Panc1 (cell line): ENCODE results near the gene PLEKHO1. TPM values are rescaled to one million over a fixed set of nuclear protein-coding genes. Genes with fewer than 3 reads are reported as not detected.

Experiments used
- ATAC-seq: fragments of 200-7000 bp; cut with Tn5 transposase; 2 replicates; pipeline ENCODE4 v1.9.1; 2020; ENCODE audit warnings: mild to moderate bottlenecking, moderate library complexity
- BruUV-seq: library from RNA; stranded (reverse); fragments of 400-500 nt; replicated peaks from 2 replicates; lab custom pipeline; 2021; lab: Mats Ljungman, UMichigan
- CTCF ChIA-PET: fragments of 300-600 bp; sonication (Branson Sonifier 250); formaldehyde crosslinking; loops from one replicate; lab custom pipeline; 2022; ENCODE audit warnings: antibody characterized with exemption; lab: Charles Lee
- POLR2A ChIA-PET: fragments of 300-600 bp; sonication (Branson Sonifier 250); formaldehyde crosslinking; loops from one replicate; lab custom pipeline; 2022; ENCODE audit warnings: antibody characterized with exemption; lab: Charles Lee
- DNase-seq: peaks from one replicate; pipeline ENCODE4 v3.0.0-alpha.2; 2010; ENCODE audit warnings: low read depth, low spot score
- H3K27ac ChIP-seq: 2 replicates; pipeline ENCODE4 v1.5.1; 2011; ENCODE audit warnings: mild to moderate bottlenecking, low read length, inconsistent platforms
- H3K27me3 ChIP-seq: fragments of 200-500 bp; sonication (Bioruptor generic); 2 replicates; pipeline ENCODE4 v1.6.0; 2014; ENCODE audit warnings: low read length, inconsistent platforms; ENCODE audit not compliant: control insufficient read depth, insufficient read depth
- H3K36me3 ChIP-seq: fragments of 200-500 bp; sonication (Bioruptor generic); 2 replicates; pipeline ENCODE4 v1.5.1; 2014; ENCODE audit warnings: inconsistent platforms, mild to moderate bottlenecking, low read length, moderate library complexity; ENCODE audit not compliant: control insufficient read depth, insufficient read depth
- H3K4me1 ChIP-seq: 2 replicates; pipeline ENCODE4 v1.5.1; 2011; ENCODE audit warnings: inconsistent platforms, mild to moderate bottlenecking, low read length, moderate library complexity; ENCODE audit not compliant: control insufficient read depth, insufficient read depth
- H3K4me3 ChIP-seq, 2 experiments: 2 replicates each; pipeline ENCODE4 v1.5.1; 2011 to 2012; ENCODE audit warnings: low read depth in 2 of 2, low read length in 2 of 2, mild to moderate bottlenecking in 2 of 2, inconsistent platforms in 1 of 2, moderate library complexity in 1 of 2
- H3K9me3 ChIP-seq: fragments of 200-500 bp; sonication (Bioruptor generic); 2 replicates; pipeline ENCODE4 v1.5.1; 2014; ENCODE audit warnings: low read depth, mild to moderate bottlenecking, inconsistent platforms, low read length, moderate library complexity; ENCODE audit not compliant: control insufficient read depth, insufficient read depth
- POLR2AphosphoS5 ChIP-seq: IDR thresholded peaks from 2 replicates; pipeline ENCODE4 v1.6.1; 2012; ENCODE audit warnings: mild to moderate bottlenecking, low read depth, low read length, moderate library complexity
- SIN3A ChIP-seq: IDR thresholded peaks from 2 replicates; pipeline ENCODE4 v1.6.1; 2012; ENCODE audit warnings: low read depth, mild to moderate bottlenecking, low read length, moderate library complexity, borderline replicate concordance; ENCODE audit not compliant: insufficient read depth
- TCF7L2 ChIP-seq: IDR thresholded peaks from 2 replicates; pipeline ENCODE4 v1.6.1; 2011; ENCODE audit warnings: mild to moderate bottlenecking, low read depth, low read length, inconsistent platforms
- in situ Hi-C: cut with HindIII; loops from 2 replicates; pipeline ENCODE4 v1.10.0; 2016; ENCODE audit warnings: low sequenced_read_pairs, low pct_unique_long_range_greater_than_20kb
- intact Hi-C: fragments of 100-400 bp; cut with micrococcal nuclease; formaldehyde crosslinking; loops from one replicate; pipeline ENCODE4 v1.10.0; 2022; ENCODE audit not compliant: unreplicated experiment
- total RNA-seq: library from RNA; stranded (reverse); gene quantifications from one replicate; pipeline ENCODE4 v1.2.1, GENCODE V29; 2021; ENCODE audit not compliant: unreplicated experiment
- TF ChIP-seq, protein P1 (sequence below): fragments of 450-650 bp; IDR thresholded peaks from 2 replicates; pipeline ENCODE4 v1.5.1; 2017; ENCODE audit warnings: mild to moderate bottlenecking
- TF ChIP-seq, protein P2 (sequence below), 2 experiments: IDR thresholded peaks; 2 replicates each; pipeline ENCODE4 v1.6.1; 2011 to 2012; ENCODE audit warnings: low read depth in 2 of 2, control low read depth in 1 of 2, low read length in 1 of 2, mild to moderate bottlenecking in 1 of 2, moderate library complexity in 1 of 2; ENCODE audit not compliant: insufficient read depth in 1 of 2

PLEKHO1 gene
- total RNA-seq, 1 experiment from 2014 or later = 9.1 TPM

DNA sequence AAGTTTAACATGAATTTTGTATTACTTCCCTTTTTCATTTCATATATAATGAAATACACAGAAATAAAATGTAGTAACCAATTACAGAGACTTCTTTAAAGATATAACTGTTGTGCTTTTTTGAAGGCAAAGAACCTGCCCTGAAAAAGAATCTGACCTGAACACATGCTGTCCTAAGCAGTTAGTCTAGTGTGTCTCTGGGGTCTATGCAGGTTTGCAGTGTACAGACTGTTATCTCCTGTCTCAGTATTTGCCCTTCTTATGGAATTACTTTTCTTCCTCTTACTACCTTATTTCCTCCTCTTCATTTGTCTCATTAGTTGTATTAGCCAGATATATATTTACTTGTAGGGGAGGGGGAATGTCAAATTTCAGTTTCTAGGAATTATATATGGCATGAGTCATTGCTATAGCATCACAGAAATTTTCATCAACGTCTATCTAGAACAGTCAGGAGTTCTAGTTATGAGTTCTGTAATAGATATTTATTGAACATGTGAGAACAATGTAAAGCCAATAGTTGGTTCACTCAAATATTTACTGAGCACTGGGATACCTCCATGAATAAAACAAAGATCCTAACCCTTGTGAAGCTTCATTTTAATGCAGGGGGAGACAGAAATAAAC, 28.4 kb upstream of the PLEKHO1 start:
- Histone ChIP-seq H3K4me1 (no peaks in the 10 kb centered on the region), H3K27ac (no peak overlapping the region), H3K4me3 (no peak overlapping the region), H3K9me3 (no peaks in the 10 kb centered on the region), H3K27me3 (no peaks in the 10 kb centered on the region), H3K36me3 (no peaks in the 10 kb centered on the region)
- in situ Hi-C loops = no loop called here
- no peak for ATAC-seq
- no TSS peak for BruUV-seq
- intact Hi-C loops = no loop called here
- POLR2A ChIA-PET = no interaction called here
- no peak for DNase-seq
- CTCF ChIA-PET = no interaction called here
- TF ChIP-seq SIN3A = no peak
- TF ChIP-seq, protein P1, sequence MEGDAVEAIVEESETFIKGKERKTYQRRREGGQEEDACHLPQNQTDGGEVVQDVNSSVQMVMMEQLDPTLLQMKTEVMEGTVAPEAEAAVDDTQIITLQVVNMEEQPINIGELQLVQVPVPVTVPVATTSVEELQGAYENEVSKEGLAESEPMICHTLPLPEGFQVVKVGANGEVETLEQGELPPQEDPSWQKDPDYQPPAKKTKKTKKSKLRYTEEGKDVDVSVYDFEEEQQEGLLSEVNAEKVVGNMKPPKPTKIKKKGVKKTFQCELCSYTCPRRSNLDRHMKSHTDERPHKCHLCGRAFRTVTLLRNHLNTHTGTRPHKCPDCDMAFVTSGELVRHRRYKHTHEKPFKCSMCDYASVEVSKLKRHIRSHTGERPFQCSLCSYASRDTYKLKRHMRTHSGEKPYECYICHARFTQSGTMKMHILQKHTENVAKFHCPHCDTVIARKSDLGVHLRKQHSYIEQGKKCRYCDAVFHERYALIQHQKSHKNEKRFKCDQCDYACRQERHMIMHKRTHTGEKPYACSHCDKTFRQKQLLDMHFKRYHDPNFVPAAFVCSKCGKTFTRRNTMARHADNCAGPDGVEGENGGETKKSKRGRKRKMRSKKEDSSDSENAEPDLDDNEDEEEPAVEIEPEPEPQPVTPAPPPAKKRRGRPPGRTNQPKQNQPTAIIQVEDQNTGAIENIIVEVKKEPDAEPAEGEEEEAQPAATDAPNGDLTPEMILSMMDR = no peak
- TF ChIP-seq, protein P2, sequence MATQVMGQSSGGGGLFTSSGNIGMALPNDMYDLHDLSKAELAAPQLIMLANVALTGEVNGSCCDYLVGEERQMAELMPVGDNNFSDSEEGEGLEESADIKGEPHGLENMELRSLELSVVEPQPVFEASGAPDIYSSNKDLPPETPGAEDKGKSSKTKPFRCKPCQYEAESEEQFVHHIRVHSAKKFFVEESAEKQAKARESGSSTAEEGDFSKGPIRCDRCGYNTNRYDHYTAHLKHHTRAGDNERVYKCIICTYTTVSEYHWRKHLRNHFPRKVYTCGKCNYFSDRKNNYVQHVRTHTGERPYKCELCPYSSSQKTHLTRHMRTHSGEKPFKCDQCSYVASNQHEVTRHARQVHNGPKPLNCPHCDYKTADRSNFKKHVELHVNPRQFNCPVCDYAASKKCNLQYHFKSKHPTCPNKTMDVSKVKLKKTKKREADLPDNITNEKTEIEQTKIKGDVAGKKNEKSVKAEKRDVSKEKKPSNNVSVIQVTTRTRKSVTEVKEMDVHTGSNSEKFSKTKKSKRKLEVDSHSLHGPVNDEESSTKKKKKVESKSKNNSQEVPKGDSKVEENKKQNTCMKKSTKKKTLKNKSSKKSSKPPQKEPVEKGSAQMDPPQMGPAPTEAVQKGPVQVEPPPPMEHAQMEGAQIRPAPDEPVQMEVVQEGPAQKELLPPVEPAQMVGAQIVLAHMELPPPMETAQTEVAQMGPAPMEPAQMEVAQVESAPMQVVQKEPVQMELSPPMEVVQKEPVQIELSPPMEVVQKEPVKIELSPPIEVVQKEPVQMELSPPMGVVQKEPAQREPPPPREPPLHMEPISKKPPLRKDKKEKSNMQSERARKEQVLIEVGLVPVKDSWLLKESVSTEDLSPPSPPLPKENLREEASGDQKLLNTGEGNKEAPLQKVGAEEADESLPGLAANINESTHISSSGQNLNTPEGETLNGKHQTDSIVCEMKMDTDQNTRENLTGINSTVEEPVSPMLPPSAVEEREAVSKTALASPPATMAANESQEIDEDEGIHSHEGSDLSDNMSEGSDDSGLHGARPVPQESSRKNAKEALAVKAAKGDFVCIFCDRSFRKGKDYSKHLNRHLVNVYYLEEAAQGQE (IDR thresholded peaks at IDR 0.05; ENCODE audit: insufficient read depth in 1 of 2, low read depth in 2 of 2, low read length in 1 of 2) = no peak
- no peak for TF ChIP-seq POLR2AphosphoS5
- no peak for TF ChIP-seq TCF7L2

DNA sequence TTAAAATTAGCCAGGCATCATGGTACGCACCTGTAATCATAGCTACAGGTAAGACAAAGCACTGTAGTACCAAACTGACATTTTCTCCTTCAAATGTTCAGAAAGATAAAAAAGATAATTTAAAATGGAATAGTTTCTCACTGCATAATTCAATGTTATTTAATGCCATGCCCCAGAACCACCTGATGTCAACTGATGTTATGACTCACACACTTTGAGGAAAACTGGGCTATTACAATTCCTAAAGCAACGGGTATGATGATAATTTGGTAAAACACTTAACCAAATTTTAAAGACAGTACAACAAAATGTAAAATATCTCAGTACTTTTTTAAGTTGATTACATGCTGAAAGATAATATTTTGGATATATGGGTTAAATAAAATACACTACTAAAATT, 22.9 kb upstream of the PLEKHO1 start:
- CTCF ChIA-PET = interaction anchor here (0.7 kb wide), 1 partner anchor 60 kb away, joined by 3 read pairs; no protein-coding TSS in a partner anchor

More for the DNA sequence above, 22.9 kb upstream of the PLEKHO1 start:
- H3K4me1 ChIP-seq = no peaks in the 10 kb centered on the region
- no peak for DNase-seq
- intact Hi-C loops = no loop called here
- POLR2A ChIA-PET = no interaction called here
- H3K4me3 ChIP-seq = no peak overlapping the region
- in situ Hi-C loops = no loop called here
- H3K36me3 ChIP-seq = no peaks in the 10 kb centered on the region
- no peak overlapping the region for H3K27ac ChIP-seq
- no TSS peak for BruUV-seq
- TF ChIP-seq, protein P2 (IDR thresholded peaks at IDR 0.05; ENCODE audit: insufficient read depth in 1 of 2, low read depth in 2 of 2, low read length in 1 of 2) = no peak
- no peak for TF ChIP-seq POLR2AphosphoS5
- TF ChIP-seq, protein P1 = no peak
- no peak for TF ChIP-seq SIN3A
- TF ChIP-seq TCF7L2 = no peak
- no peaks in the 10 kb centered on the region for H3K9me3 ChIP-seq
- no peak for ATAC-seq
- H3K27me3 ChIP-seq = no peaks in the 10 kb centered on the region
